Skeletal muscle tissue (tissue), 4 donors: Measurements from ENCODE around the gene CCSER2. TPM values are rescaled to one million over a fixed set of nuclear protein-coding genes. Genes with fewer than 3 reads are reported as not detected.
"Not testable (repeated sequence)": the region's sequence is repeated elsewhere in the genome, so short reads cannot be mapped to it uniquely, and the experiment has no call there.

Experiments
- H3K27ac ChIP-seq: one replicate; pipeline ENCODE4 v1.7.0; 2013; ENCODE audit warnings: mild to moderate bottlenecking, low read depth, low read length, inconsistent platforms
- H3K27me3 ChIP-seq, 3 donors: one replicate each; pipeline ENCODE4 v1.7.0; 2013; ENCODE audit warnings: low read length in 3 of 3; ENCODE audit not compliant: control insufficient read depth in 3 of 3, insufficient read depth in 3 of 3
- H3K36me3 ChIP-seq, 3 donors: one replicate each; pipeline ENCODE4 v1.7.0; 2013; ENCODE audit warnings: low read length in 3 of 3; ENCODE audit not compliant: control insufficient read depth in 3 of 3, insufficient read depth in 3 of 3
- H3K4me1 ChIP-seq, 3 donors: one replicate each; pipeline ENCODE4 v1.7.0; 2013; ENCODE audit warnings: low read length in 3 of 3, mild to moderate bottlenecking in 3 of 3; ENCODE audit not compliant: control insufficient read depth in 3 of 3, insufficient read depth in 3 of 3
- H3K4me3 ChIP-seq, 3 donors: one replicate each; pipeline ENCODE4 v1.7.0; 2013; ENCODE audit warnings: low read length in 3 of 3
- H3K9ac ChIP-seq, 3 donors: one replicate each; pipeline ENCODE4 v1.7.0; 2013; ENCODE audit warnings: low read length in 3 of 3, mild to moderate bottlenecking in 3 of 3, moderate library complexity in 2 of 3, low read depth in 1 of 3
- H3K9me3 ChIP-seq, 3 donors: one replicate each; pipeline ENCODE4 v1.7.0; 2013; ENCODE audit warnings: low read length in 3 of 3; ENCODE audit not compliant: control insufficient read depth in 3 of 3
- total RNA-seq: library from RNA; depleted of rRNA; stranded (reverse); fragments of >200 nt; gene quantifications from one replicate; pipeline ENCODE4 v1.2.3, GENCODE V29; 2014
- donor health status: Osteomylitis.

CCSER2 gene, protein sequence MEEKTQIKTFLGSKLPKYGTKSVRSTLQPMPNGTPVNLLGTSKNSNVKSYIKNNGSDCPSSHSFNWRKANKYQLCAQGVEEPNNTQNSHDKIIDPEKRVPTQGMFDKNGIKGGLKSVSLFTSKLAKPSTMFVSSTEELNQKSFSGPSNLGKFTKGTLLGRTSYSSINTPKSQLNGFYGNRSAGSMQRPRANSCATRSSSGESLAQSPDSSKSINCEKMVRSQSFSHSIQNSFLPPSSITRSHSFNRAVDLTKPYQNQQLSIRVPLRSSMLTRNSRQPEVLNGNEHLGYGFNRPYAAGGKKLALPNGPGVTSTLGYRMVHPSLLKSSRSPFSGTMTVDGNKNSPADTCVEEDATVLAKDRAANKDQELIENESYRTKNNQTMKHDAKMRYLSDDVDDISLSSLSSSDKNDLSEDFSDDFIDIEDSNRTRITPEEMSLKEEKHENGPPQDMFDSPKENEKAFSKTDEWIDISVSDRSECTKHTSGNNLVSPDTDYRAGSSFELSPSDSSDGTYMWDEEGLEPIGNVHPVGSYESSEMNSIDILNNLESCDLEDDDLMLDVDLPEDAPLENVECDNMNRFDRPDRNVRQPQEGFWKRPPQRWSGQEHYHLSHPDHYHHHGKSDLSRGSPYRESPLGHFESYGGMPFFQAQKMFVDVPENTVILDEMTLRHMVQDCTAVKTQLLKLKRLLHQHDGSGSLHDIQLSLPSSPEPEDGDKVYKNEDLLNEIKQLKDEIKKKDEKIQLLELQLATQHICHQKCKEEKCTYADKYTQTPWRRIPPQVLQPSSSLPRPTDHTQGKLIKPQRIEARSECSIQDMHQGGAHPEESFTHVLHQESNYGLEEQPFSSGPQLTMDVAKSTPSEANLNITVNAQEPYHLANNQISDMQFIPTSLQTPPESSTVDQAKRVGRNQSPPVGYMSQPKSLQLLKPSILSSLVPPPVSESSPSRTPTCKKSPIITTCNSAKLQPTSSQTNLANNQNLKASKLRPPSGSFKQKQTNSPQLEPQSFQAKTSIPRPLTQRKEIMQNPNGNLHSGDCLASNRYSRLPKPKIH
- total RNA-seq = 43.3 TPM

DNA sequence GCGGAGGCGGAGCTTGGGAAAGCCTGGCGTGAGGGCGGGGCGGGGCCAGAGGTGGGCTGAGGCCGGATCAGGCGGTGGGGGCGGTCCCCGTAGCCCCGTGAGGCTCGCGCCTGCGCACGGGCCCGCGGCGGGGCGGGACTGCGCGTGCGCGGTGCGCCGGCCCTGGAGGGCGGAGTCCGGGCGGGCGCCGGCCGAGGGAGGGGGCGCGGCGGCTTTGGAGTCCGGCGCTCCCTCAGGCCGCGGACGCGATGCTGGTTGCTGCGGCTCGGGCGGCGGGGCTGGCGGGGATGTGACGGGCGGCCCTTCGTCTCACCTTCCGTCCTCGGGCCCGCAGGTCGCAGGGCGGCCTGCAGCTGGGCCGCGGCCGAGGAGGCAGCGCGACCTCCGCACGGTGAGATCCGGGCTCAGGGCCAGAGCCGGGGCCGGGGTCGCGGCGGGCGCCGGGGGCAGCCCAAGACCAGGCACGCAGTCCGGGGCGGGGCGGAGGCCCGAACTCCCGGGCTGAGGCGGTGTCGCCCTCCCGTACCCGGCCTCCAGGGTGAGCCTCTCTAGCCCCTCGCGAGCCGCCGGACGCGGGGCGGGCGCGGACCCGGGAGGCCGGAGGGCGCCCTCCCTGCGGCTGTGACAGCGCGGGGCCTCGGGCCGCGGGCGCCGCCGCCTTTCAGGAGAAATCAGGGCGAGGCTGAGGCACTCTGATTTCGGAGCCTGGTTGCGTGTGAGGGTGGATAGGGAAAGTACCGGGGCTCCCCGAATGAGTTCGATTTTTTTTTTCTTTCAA, at the start of gene CCSER2:
CCSER2 (plus strand) TSS at position 172 of the 778 bp plus-strand sequence. CDS start 42,464 bp downstream, outside the sequence.
- Histone ChIP-seq H3K27me3 (no peaks in the 10 kb centered on the region), H3K4me1 (peaks cover 13 to 24% (median 17%) of the 10 kb centered on the region in 3 donors), H3K4me3 (peak within 1 kb of the TSS; percentile 79 to 85 (median 83)), H3K36me3 (no peaks in the 10 kb centered on the region), H3K27ac (peak within 1 kb of the TSS; percentile 90), H3K9me3 (no peaks in the 10 kb centered on the region), H3K9ac (peak within 1 kb of the TSS; percentile 75 to 90 (median 81))

DNA sequence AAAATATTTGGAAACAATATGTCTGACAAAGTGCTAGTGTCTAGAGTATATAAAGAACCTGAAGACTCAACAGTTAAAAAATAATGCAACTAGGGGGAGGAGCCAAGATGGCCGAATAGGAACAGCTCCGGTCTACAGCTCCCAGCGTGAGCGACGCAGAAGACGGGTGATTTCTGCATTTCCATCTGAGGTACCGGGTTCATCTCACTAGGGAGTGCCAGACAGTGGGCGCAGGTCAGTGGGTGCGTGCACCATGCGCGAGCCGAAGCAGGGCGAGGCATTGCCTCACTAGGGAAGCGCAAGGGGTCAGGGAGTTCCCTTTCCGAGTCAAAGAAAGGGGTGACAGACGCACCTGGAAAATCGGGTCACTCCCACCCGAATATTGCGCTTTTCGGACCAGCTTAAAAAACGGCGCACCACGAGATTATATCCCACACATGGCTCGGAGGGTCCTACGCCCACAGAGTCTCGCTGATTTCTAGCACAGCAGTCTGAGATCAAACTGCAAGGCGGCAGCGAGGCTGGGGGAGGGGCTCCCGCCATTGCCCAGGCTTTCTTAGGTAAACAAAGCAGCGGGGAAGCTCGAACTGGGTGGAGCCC, 48.4 kb upstream of the CCSER2 start:
- H3K9me3 ChIP-seq, H3K4me1 ChIP-seq, H3K27me3 ChIP-seq, H3K27ac ChIP-seq, H3K36me3 ChIP-seq, H3K4me3 ChIP-seq, H3K9ac ChIP-seq: not testable (repeated sequence)

DNA sequence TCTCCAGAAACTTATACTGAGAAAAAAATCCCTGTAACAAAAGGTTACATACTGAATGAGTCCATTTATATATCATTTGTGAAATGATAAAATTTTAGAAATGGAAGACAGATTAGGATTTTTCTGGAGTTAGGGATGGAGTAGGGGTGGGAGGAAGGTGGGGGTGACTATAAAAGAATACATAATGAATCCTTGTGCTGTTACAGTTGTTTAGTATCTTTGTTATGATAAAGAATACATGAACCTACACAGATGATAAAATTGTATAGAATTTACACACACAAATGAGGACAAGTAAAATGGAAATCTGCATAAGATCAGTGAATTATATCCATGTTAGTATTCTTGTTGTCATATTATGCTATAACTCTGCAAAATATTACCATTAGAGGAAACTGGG, 41.7 kb upstream of the CCSER2 start:
- Histone ChIP-seq H3K9me3 (peaks cover 0 to 2% (median 0%) of the 10 kb centered on the region in 3 donors), H3K36me3 (no peaks in the 10 kb centered on the region), H3K4me1 (no peaks in the 10 kb centered on the region), H3K27ac (no peak overlapping the region), H3K4me3 (no peak overlapping the region), H3K27me3 (peaks cover 0 to 3% (median 0%) of the 10 kb centered on the region in 3 donors), H3K9ac (no peak overlapping the region)

DNA sequence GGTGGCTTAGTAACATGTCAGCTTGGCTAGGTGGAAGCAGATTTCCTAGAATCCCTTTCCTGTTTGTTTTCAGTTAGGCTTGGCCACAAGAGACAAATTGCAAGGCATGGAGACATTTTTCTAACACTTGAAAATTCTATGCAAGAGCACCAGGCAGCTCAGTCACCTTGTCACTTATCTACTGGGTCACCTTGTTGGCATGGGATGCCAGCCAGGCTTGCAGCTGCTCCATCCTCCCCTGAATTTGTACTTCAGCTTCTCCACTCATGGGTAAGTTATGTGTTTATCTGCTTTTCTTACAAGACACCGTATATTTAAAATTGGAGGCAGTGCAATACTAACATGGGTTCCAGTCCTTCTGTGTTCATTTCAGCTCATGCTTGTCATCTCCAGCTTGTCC, 40.2 kb upstream of the CCSER2 start:
- H3K4me3 ChIP-seq = no peak overlapping the region
- no peak overlapping the region for H3K27ac ChIP-seq
- no peak overlapping the region for H3K9ac ChIP-seq
- H3K27me3 ChIP-seq = peaks cover 0 to 3% (median 0%) of the 10 kb centered on the region in 3 donors
- peaks cover 0 to 2% (median 0%) of the 10 kb centered on the region in 3 donors for H3K9me3 ChIP-seq
- H3K36me3 ChIP-seq = no peaks in the 10 kb centered on the region
- H3K4me1 ChIP-seq = no peaks in the 10 kb centered on the region

DNA sequence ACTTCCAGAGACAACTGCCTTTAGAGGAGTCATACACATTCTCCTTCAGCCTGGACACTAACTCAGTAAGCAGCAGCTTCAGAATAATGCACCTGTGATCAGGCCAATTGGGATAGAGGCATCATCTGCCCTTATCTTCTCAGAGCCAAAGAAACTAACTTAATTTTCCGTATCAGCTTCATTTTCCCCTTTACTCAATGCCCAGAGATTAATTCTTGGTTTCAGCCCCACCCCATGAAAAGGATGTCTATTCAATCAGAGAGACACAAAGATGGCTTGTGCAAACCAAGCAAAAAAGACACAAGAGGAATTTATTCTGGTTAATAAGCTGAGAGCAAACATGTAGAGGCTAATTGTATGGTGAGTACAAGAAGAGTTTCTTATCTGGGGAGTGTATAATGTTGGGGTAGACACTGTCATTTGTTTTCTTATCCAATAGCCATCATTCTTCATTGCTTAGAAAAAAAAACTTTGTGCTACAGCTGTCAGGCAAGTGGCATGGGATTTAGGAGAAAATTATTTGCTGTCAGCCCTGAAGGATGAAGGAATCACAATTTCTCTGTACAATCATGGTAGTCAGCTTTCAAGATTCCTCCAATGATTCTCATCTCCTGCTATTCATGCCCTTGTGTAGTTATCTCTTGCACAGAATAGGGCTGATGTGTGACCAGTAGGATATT, 38.7 kb upstream of the CCSER2 start:
- H3K9ac ChIP-seq = no peak overlapping the region
- no peak overlapping the region for H3K27ac ChIP-seq
- H3K27me3 ChIP-seq = peaks cover 0 to 3% (median 0%) of the 10 kb centered on the region in 3 donors
- peaks cover 0 to 2% (median 0%) of the 10 kb centered on the region in 3 donors for H3K9me3 ChIP-seq
- H3K4me3 ChIP-seq = no peak overlapping the region
- no peaks in the 10 kb centered on the region for H3K36me3 ChIP-seq
- H3K4me1 ChIP-seq = no peaks in the 10 kb centered on the region

DNA sequence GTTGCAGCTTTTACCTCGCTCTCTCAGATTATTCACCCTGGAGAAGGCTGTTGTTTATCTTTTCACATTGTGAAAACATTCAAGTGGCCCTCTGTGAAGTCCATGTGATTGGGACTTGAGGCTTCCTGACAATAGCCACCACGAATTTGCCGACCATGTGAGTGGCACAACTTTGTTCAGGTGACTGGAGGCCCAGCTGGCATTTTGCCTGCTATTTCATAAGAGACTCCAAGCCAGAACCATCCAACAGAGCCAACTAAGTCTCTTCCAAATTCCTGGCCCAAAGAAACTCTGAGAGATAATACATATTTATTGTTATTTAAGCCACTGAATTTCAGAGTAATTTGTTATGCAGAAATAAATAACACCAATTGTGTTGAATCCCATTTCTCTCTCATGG, 38.2 kb upstream of the CCSER2 start:
- Histone ChIP-seq H3K27me3 (peaks cover 0 to 3% (median 0%) of the 10 kb centered on the region in 3 donors), H3K4me3 (no peak overlapping the region), H3K36me3 (no peaks in the 10 kb centered on the region), H3K9me3 (peaks cover 0 to 2% (median 0%) of the 10 kb centered on the region in 3 donors), H3K9ac (no peak overlapping the region), H3K4me1 (no peaks in the 10 kb centered on the region), H3K27ac (no peak overlapping the region)

DNA sequence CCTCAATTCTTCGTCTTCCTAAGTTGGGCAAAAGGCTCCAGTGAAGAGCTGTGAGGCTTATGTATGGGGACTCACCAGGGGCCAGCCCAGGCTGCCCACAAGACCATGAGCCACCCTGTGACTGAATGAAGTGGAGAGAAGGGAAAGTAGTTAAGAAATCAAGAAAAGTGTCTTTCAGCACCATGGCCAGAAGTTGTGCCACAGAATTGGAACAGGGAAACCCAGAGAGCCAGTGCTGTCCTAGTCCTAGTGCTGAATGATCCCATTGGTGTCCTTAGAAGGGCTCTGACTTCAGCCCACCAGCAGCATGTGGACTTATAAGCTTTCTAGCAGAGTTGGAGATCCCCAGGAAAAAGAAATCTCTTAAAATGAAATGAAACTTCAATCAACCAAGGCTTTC, 37.0 kb upstream of the CCSER2 start:
- Histone ChIP-seq H3K9me3 (peaks cover 0 to 2% (median 0%) of the 10 kb centered on the region in 3 donors), H3K27ac (no peak overlapping the region), H3K4me3 (no peak overlapping the region), H3K36me3 (no peaks in the 10 kb centered on the region), H3K27me3 (peaks cover 0 to 3% (median 0%) of the 10 kb centered on the region in 3 donors), H3K4me1 (no peaks in the 10 kb centered on the region), H3K9ac (no peak overlapping the region)

DNA sequence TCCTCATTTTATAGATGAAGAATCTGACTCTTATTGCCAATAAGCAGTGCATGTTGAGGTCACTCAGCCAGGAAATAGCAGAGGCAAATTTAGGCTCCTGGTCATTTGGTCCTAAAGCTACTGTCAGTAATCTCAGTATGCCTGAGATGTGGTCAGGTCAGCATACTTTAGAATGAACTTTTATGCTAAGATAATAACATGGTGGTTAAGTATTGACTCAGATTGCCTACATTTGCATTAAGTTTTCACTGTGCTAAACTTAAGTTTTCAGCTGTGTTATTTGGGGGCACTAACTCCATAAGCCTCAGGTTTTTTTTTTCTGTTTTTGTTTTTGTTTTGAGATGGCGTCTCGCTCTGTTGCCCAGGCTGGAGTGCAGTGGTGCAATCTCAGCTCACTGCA, 35.9 kb upstream of the CCSER2 start:
- no peak overlapping the region for H3K27ac ChIP-seq
- H3K4me3 ChIP-seq = no peak overlapping the region
- peaks cover 0 to 3% (median 0%) of the 10 kb centered on the region in 3 donors for H3K27me3 ChIP-seq
- peaks cover 0 to 2% (median 0%) of the 10 kb centered on the region in 3 donors for H3K9me3 ChIP-seq
- H3K36me3 ChIP-seq = no peaks in the 10 kb centered on the region
- H3K4me1 ChIP-seq = no peaks in the 10 kb centered on the region
- H3K9ac ChIP-seq = no peak overlapping the region
